Kidney epithelial cell (primary cell): Measurements from ENCODE around the gene GABRR2. TPM values are rescaled to one million over a fixed set of nuclear protein-coding genes. Genes with fewer than 3 reads are reported as not detected.
"Not testable (repeated sequence)": the region's sequence is repeated elsewhere in the genome, so short reads cannot be mapped to it uniquely, and the experiment has no call there.

Experiments
- DNase-seq: peaks from one replicate; pipeline ENCODE4 v3.0.0-alpha.2; 2010; ENCODE audit warnings: low read depth
- H3K27me3 ChIP-seq: 2 replicates; pipeline ENCODE4 v1.6.0; 2011; ENCODE audit warnings: low read length; ENCODE audit not compliant: control insufficient read depth, insufficient read depth
- H3K36me3 ChIP-seq: 2 replicates; pipeline ENCODE4 v1.5.1; 2011; ENCODE audit warnings: low read length; ENCODE audit not compliant: control insufficient read depth, insufficient read depth
- H3K4me3 ChIP-seq: 2 replicates; pipeline ENCODE4 v1.5.1; 2011; ENCODE audit warnings: low read depth, mild to moderate bottlenecking, control low read depth, low read length
- total RNA-seq: library from RNA; depleted of rRNA; stranded (reverse); fragments of >200 nt; gene quantifications from 2 replicates; pipeline ENCODE4 v1.2.3, GENCODE V29; 2015
- TF ChIP-seq, protein P1 (sequence below): IDR thresholded peaks from 2 replicates; pipeline ENCODE4 v1.5.1; 2011; ENCODE audit warnings: mild to moderate bottlenecking, moderate library complexity, low read length, control low read depth, inconsistent platforms; ENCODE audit not compliant: insufficient read depth, poor library complexity, severe bottlenecking

Gene GABRR2
- total RNA-seq, 1 donor from 2014 or later: not detected

GRCh38 chr6:89237158-89237557, 77.9 kb downstream of the GABRR2 start:
- Histone ChIP-seq H3K27me3 (no peaks in the 10 kb centered on the region), H3K4me3 (no peak overlapping the region), H3K36me3 (no peaks in the 10 kb centered on the region)
- no peak for DNase-seq
- TF ChIP-seq, protein P1, sequence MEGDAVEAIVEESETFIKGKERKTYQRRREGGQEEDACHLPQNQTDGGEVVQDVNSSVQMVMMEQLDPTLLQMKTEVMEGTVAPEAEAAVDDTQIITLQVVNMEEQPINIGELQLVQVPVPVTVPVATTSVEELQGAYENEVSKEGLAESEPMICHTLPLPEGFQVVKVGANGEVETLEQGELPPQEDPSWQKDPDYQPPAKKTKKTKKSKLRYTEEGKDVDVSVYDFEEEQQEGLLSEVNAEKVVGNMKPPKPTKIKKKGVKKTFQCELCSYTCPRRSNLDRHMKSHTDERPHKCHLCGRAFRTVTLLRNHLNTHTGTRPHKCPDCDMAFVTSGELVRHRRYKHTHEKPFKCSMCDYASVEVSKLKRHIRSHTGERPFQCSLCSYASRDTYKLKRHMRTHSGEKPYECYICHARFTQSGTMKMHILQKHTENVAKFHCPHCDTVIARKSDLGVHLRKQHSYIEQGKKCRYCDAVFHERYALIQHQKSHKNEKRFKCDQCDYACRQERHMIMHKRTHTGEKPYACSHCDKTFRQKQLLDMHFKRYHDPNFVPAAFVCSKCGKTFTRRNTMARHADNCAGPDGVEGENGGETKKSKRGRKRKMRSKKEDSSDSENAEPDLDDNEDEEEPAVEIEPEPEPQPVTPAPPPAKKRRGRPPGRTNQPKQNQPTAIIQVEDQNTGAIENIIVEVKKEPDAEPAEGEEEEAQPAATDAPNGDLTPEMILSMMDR: no peak

GRCh38 chr6:89233605-89234004, 81.5 kb downstream of the GABRR2 start:
- H3K36me3 ChIP-seq, DNase-seq, H3K27me3 ChIP-seq, H3K4me3 ChIP-seq: not testable (repeated sequence)

DNA sequence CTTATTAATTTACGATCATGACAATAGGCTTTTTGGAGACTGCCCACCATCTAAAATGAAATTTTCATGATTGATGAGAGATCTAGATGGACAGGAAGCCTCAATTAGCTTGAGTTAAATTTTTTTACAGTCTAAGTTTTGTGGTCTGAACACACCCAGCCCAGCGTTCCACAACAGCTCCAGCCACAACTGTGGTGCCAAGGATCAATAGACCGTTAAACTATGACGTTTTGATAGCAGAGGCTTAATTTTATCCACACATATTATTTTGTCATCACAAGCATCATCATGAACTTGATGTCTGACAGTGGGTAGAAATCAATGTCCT, 92.4 kb downstream of the GABRR2 start:
- TF ChIP-seq, protein P1: no peak
- Histone ChIP-seq H3K36me3 (no peaks in the 10 kb centered on the region), H3K4me3 (no peak overlapping the region), H3K27me3 (no peaks in the 10 kb centered on the region)
- no peak for DNase-seq

GRCh38 chr6:89221971-89222711, 93.0 kb downstream of the GABRR2 start:
- H3K27me3 ChIP-seq: no peaks in the 10 kb centered on the region
- TF ChIP-seq, protein P1: no peak
- H3K36me3 ChIP-seq: no peaks in the 10 kb centered on the region
- no peak overlapping the region for H3K4me3 ChIP-seq
- no peak for DNase-seq

DNA sequence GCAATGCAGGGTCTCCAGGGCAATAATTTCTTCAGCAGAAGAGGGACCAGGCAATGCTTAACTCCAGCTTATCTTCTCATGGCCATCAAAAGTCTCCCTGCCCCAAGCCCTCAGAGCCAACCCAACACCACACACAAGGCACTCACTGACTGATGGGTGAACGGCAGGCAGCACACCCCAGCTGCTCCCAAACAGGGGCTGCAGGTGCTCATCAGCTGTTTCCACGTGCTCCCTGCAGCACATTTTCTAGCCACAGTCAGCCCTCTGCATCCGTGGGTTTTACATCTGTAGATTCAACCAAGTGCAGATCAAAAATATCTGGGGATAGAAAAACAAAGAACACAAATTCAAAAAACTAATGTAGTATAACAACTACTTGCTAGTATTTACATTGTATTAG, 94.0 kb downstream of the GABRR2 start:
- Histone ChIP-seq H3K4me3 (no peak overlapping the region), H3K36me3 (no peaks in the 10 kb centered on the region), H3K27me3 (peaks cover 2% of the 10 kb centered on the region)
- no peak for DNase-seq
- TF ChIP-seq, protein P1: no peak

DNA sequence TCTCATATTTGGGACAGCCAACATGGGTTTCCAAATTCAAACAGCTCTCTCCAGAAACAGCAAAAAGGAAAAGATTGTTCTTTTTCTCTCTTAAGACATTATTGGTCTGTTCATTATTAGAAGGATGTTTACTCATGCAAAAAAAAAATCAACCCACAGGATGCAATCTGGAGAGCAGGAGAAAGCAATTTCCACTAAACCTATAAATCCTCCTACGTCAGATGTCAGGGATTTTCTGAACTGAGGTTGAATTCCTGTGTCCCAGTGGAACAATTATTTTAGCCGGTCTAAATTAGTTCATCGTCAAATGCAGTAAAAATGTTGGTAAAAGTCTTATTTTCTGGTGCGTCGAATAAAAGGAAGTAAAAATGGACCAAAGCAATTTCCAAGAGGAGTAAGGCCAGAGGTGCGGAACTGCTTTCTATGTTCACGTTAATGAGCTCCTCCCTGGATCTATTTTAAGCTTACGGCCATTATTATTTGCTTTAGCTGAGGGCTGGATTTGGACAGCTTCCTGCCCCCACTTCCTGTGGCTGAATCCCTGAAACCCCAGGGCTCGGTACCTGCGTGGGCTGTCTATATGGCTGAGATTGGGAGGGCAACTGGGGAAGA, 97.7 kb downstream of the GABRR2 start, which contains the start of gene GABRR1:
GABRR1 (minus strand) TSS at position 60 of the 612 bp plus-strand sequence; CDS start at position 24, 36 bp downstream.
- TF ChIP-seq, protein P1: no peak
- DNase-seq: no peak
- peaks cover 2% of the 10 kb centered on the region for H3K27me3 ChIP-seq
- no peak within 1 kb of the TSS for H3K4me3 ChIP-seq
- H3K36me3 ChIP-seq: no peaks in the 10 kb centered on the region
